SU-DHL-6 (cell line): ENCODE data around the gene EGR1.

Experiments used
- CTCF ChIP-seq: fragments of 200-600 bp; sonication (generic); IDR thresholded peaks from one replicate; pipeline ENCODE4 v1.5.1; 2017; ENCODE audit warnings: antibody characterized with exemption, mild to moderate bottlenecking, low read length, moderate library complexity; ENCODE audit not compliant: insufficient read depth, poor library complexity, severe bottlenecking
- EZH2phosphoT487 ChIP-seq: fragments of 200-600 bp; sonication (generic), shearing (Covaris generic); conservative IDR thresholded peaks from 2 replicates; pipeline ENCODE4 v1.6.1; 2018; ENCODE audit warnings: mild to moderate bottlenecking, antibody characterized with exemption, low read length, moderate library complexity, mixed read lengths

GRCh38 chr5:138450971-138451370, 14.3 kb upstream of the EGR1 start:
- TF ChIP-seq EZH2phosphoT487, result no peak
- no peak for TF ChIP-seq CTCF
